HEK293T (cell line): Measurements from ENCODE around the gene LHPP.

ENCODE experiments used
- CTCF ChIA-PET: fragments of 350-600 bp; formaldehyde crosslinking; extraction: SDS; loops from one replicate; lab custom pipeline; 2021; ENCODE audit warnings: antibody characterized with exemption, inconsistent platforms; lab: Yijun Ruan, JAX
- POLR2A ChIA-PET: fragments of 350-600 bp; formaldehyde crosslinking; extraction: SDS; loops from one replicate; lab custom pipeline; 2020; ENCODE audit warnings: antibody characterized with exemption, inconsistent platforms; lab: Yijun Ruan, JAX
- DNase-seq: peaks from one replicate; pipeline ENCODE4 v3.0.0; 2012; ENCODE audit warnings: mixed read lengths; ENCODE audit errors: extremely low spot score
- ARNT ChIP-seq: fragments of 450-650 bp; IDR thresholded peaks from 2 replicates; pipeline ENCODE4 v1.6.1; 2017; ENCODE audit warnings: mild to moderate bottlenecking
- BHLHE40 ChIP-seq: fragments of 450-650 bp; IDR thresholded peaks from 2 replicates; pipeline ENCODE4 v1.6.1; 2016; ENCODE audit warnings: mild to moderate bottlenecking, moderate library complexity, borderline replicate concordance
- CTBP1 ChIP-seq: fragments of 450-650 bp; IDR thresholded peaks from 2 replicates; pipeline ENCODE4 v1.6.1; 2016; ENCODE audit warnings: borderline replicate concordance
- ELF4 ChIP-seq: fragments of 450-650 bp; IDR thresholded peaks from 2 replicates; pipeline ENCODE4 v1.6.1; 2017; ENCODE audit warnings: antibody characterized with exemption
- FOXA1 ChIP-seq: fragments of 450-650 bp; IDR thresholded peaks from 2 replicates; pipeline ENCODE4 v1.6.1; 2016; ENCODE audit warnings: mild to moderate bottlenecking
- FOXK2 ChIP-seq: fragments of 450-650 bp; IDR thresholded peaks from 2 replicates; pipeline ENCODE4 v1.6.1; 2016; ENCODE audit warnings: mild to moderate bottlenecking
- FOXM1 ChIP-seq: fragments of 450-650 bp; IDR thresholded peaks from 2 replicates; pipeline ENCODE4 v1.6.1; 2017; ENCODE audit warnings: mild to moderate bottlenecking, borderline replicate concordance
- HDGF ChIP-seq: fragments of 450-650 bp; IDR thresholded peaks from 2 replicates; pipeline ENCODE4 v1.6.1; 2017; ENCODE audit warnings: antibody characterized with exemption, borderline replicate concordance
- L3MBTL2 ChIP-seq: fragments of 450-650 bp; conservative IDR thresholded peaks from 2 replicates; pipeline ENCODE4 v1.6.1; 2016; ENCODE audit warnings: mild to moderate bottlenecking
- LEF1 ChIP-seq: fragments of 450-650 bp; IDR thresholded peaks from 2 replicates; pipeline ENCODE4 v1.6.1; 2017; ENCODE audit warnings: mild to moderate bottlenecking, borderline replicate concordance
- NFRKB ChIP-seq: fragments of 450-650 bp; IDR thresholded peaks from 2 replicates; pipeline ENCODE4 v1.6.1; 2016; ENCODE audit warnings: mild to moderate bottlenecking, moderate library complexity
- PKNOX1 ChIP-seq: fragments of 450-650 bp; IDR thresholded peaks from 2 replicates; pipeline ENCODE4 v1.6.1; 2016
- SP1 ChIP-seq: fragments of 450-650 bp; IDR thresholded peaks from 2 replicates; pipeline ENCODE4 v1.6.1; 2017
- SUZ12 ChIP-seq: fragments of 450-650 bp; IDR thresholded peaks from 2 replicates; pipeline ENCODE4 v1.6.1; 2016; ENCODE audit warnings: mild to moderate bottlenecking
- TARDBP ChIP-seq: fragments of 450-650 bp; IDR thresholded peaks from 2 replicates; pipeline ENCODE4 v1.6.1; 2016
- ZNF384 ChIP-seq: fragments of 450-650 bp; IDR thresholded peaks from 2 replicates; pipeline ENCODE4 v1.6.1; 2016

The LHPP gene

DNA sequence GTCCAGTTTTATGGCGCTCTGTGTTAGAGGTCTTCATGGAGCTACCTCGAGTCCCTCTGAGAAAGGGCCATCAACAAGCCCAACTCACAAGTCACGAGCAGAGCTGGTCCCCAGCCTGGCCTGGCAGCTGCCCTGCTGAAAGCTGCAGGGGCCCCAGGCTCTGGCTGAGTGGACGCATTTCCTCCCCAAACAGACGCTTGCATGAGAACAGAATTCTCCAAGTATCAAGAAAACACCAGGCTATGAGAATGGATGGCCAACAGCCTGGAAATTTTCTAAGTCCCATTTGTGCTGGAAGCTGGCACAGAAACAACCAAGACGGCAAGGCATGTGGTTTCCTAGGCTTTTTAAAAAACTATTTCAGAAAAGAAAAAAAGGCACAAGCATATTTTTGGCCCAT is 167.8 kb downstream of the LHPP start:
- DNase-seq = no peak
- POLR2A ChIA-PET = no interaction called here
- CTCF ChIA-PET = no interaction called here
- TF ChIP-seq HDGF = no peak
- TF ChIP-seq SP1 = no peak
- TF ChIP-seq ARNT = no peak
- no peak for TF ChIP-seq ZNF384
- TF ChIP-seq ELF4 = no peak
- no peak for TF ChIP-seq PKNOX1
- TF ChIP-seq TARDBP = no peak
- no peak for TF ChIP-seq L3MBTL2
- no peak for TF ChIP-seq FOXA1
- no peak for TF ChIP-seq CTBP1
- TF ChIP-seq SUZ12 = no peak
- TF ChIP-seq BHLHE40 = no peak
- TF ChIP-seq FOXM1 = no peak
- no peak for TF ChIP-seq LEF1
- TF ChIP-seq NFRKB = no peak
- TF ChIP-seq FOXK2 = no peak

- POLR2A ChIA-PET = no interaction called here
- no peak for DNase-seq
- CTCF ChIA-PET = no interaction called here
- no peak for TF ChIP-seq FOXM1
- no peak for TF ChIP-seq HDGF
- TF ChIP-seq FOXK2 = no peak
- no peak for TF ChIP-seq BHLHE40
- TF ChIP-seq SP1 = no peak
- TF ChIP-seq NFRKB = no peak
- no peak for TF ChIP-seq FOXA1
- no peak for TF ChIP-seq SUZ12
These were observed 168.2 kb downstream of the LHPP start for GRCh38 chr10:124629842-124630241.

DNA sequence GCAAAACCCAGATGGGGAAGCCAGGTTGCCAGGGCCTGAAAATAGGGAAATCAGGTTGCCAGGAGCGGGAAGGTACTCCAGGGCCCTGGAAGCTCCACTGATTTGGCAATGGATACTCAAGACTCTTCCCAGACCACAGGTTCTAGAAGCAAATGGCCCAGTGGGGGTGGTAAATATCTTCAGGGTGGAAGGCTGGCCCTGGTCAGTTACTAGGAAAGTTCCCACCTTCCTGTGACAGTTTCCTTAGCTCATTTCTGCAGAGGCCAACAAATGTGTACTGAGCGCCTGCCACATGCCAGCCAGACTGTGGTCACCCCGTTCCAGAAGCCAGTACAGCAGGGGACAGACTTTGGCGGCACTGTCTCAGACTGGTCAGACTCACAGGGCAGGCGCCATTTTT is 168.9 kb downstream of the LHPP start:
- ChIA-PET POLR2A (no interaction called here), CTCF (no interaction called here)
- TF ChIP-seq HDGF (no peak), LEF1 (no peak), ELF4 (no peak), L3MBTL2 (no peak), SP1 (no peak), NFRKB (no peak), ZNF384 (no peak)

GRCh38 chr10:124632064-124632531 is 170.5 kb downstream of the LHPP start:
- TF ChIP-seq LEF1 (no peak), HDGF (no peak)
- ChIA-PET POLR2A (no interaction called here), CTCF (interaction anchor here (0.9 kb wide), 1 partner anchor 109 kb away, joined by 3 read pairs; no protein-coding TSS in a partner anchor)
- no peak for DNase-seq

More for the DNA sequence above, 168.9 kb downstream of the LHPP start:
- DNase-seq = no peak

- no peak for DNase-seq
- POLR2A ChIA-PET = no interaction called here
- TF ChIP-seq L3MBTL2 = no peak
- TF ChIP-seq HDGF = no peak
- TF ChIP-seq PKNOX1 = no peak
- no peak for TF ChIP-seq LEF1
- TF ChIP-seq ELF4 = no peak
- TF ChIP-seq FOXK2 = no peak
- no peak for TF ChIP-seq NFRKB
- TF ChIP-seq SUZ12 = no peak
- TF ChIP-seq BHLHE40 = no peak
- TF ChIP-seq SP1 = no peak
- TF ChIP-seq FOXA1 = no peak
- TF ChIP-seq ARNT = no peak
- TF ChIP-seq FOXM1 = no peak
- TF ChIP-seq CTBP1 = no peak
- TF ChIP-seq ZNF384 = no peak
- TF ChIP-seq TARDBP = no peak
- CTCF ChIA-PET = interaction anchor here (0.9 kb wide), 1 partner anchor 109 kb away, joined by 3 read pairs; no protein-coding TSS in a partner anchor
These were observed 170.9 kb downstream of the LHPP start for GRCh38 chr10:124632566-124632965.

- ChIA-PET POLR2A (no interaction called here), CTCF (no interaction called here)
- DNase-seq = no peak
- no peak for TF ChIP-seq LEF1
- TF ChIP-seq FOXK2 = no peak
- no peak for TF ChIP-seq FOXM1
- no peak for TF ChIP-seq NFRKB
- no peak for TF ChIP-seq CTBP1
- TF ChIP-seq SUZ12 = no peak
- TF ChIP-seq FOXA1 = no peak
These were observed 174.8 kb downstream of the LHPP start for GRCh38 chr10:124636271-124636995.

DNA sequence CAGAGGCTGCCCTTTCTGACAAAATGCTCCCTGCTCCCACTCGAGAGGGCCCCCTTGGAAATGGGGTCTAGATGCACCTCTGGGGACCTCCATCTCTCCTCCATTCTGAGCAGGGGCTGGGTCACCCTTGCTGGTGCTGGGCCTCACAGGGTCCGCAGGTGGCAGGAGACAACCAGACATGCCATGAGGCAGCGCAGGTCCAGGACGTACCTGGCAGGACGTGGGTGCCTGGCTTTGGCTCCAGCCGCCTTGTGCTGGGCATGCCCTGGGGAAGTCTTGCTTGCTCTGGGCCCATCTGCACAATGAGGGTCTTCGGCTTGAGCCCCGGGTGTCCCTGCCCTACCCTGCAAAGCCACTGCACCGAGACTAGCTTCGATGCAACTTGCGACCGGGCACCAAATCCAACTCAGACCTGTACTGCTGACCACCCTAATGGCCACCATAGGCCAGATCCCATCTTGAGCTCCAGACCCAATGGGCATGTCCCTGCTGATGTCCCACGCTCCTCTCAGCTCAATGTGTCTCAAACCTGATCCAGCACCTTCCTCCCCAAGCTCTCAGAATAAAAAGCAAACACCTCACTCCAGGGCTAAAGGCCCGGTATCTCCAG is 175.6 kb downstream of the LHPP start:
- no peak for DNase-seq
- no peak for TF ChIP-seq ZNF384
- TF ChIP-seq HDGF = no peak
- TF ChIP-seq BHLHE40 = no peak
- no peak for TF ChIP-seq ARNT
- no peak for TF ChIP-seq PKNOX1
- TF ChIP-seq NFRKB = no peak
- no peak for TF ChIP-seq TARDBP
- no peak for TF ChIP-seq FOXA1
- no peak for TF ChIP-seq FOXM1
- no peak for TF ChIP-seq SUZ12
- no peak for TF ChIP-seq CTBP1
- TF ChIP-seq SP1 = no peak
- TF ChIP-seq L3MBTL2 = no peak
- TF ChIP-seq LEF1 = no peak
- no peak for TF ChIP-seq ELF4
- no peak for TF ChIP-seq FOXK2
- ChIA-PET POLR2A (no interaction called here), CTCF (interaction anchor here (0.6 kb wide), 1 partner anchor 10 kb away, joined by 3 read pairs; no protein-coding TSS in a partner anchor)
